ENCODE results near the gene CDH23. TPM values are rescaled to one million over a fixed set of nuclear protein-coding genes. Genes with fewer than 3 reads are reported as not detected.

The CDH23 gene
- total and polyA plus RNA-seq, 2 experiments from 2014 or later, result 0.30 to 1.5 TPM

GRCh38 chr10:71440506-71441035, 43.9 kb downstream of the CDH23 start:
- TF ChIP-seq CTCF (IDR thresholded peaks at IDR 0.05; ENCODE audit: poor library complexity), result no peak
- no peak for TF ChIP-seq EZH2phosphoT487 (IDR thresholded peaks at IDR 0.05; ENCODE audit: low read depth, severe bottlenecking, unreplicated experiment)
- TF ChIP-seq EZH2 (IDR thresholded peaks at IDR 0.05; ENCODE audit: borderline replicate concordance), result no peak
- 79% methylated on average over 9 of the region's 9 CpGs for WGBS (ENCODE audit: low lambda C conversion rate, missing lambda C conversion rate)
- Histone ChIP-seq H3K9me2 (replicated peaks; ENCODE audit: insufficient read depth) (no peaks in the 10 kb centered on the region), H3K4me2 (no peak overlapping the region), H3K4me1 (ENCODE audit: insufficient read depth) (no peaks in the 10 kb centered on the region), H3K4me3 (no peak overlapping the region), H3K9me3 (ENCODE audit: low read depth) (no peaks in the 10 kb centered on the region), H2AFZ (no peak overlapping the region), H3K79me2 (no peaks in the 10 kb centered on the region), H3K27ac (no peak overlapping the region), H3K27me3 (no peaks in the 10 kb centered on the region), H4K20me1 (ENCODE audit: insufficient read depth, poor library complexity, severe bottlenecking) (no peaks in the 10 kb centered on the region), H3K36me3 (replicated peaks; ENCODE audit: insufficient read depth, low read depth) (no peaks in the 10 kb centered on the region)
- no peak for DNase-seq (ENCODE audit: low spot score)

- 98% methylated on average over 3 of the region's 3 CpGs for WGBS (ENCODE audit: low lambda C conversion rate, missing lambda C conversion rate)
- no peaks in the 10 kb centered on the region for H3K36me3 ChIP-seq (replicated peaks; ENCODE audit: insufficient read depth, low read depth)
- H2AFZ ChIP-seq, result no peak overlapping the region
- H3K79me2 ChIP-seq, result no peaks in the 10 kb centered on the region
- H3K4me2 ChIP-seq, result no peak overlapping the region
- no peak overlapping the region for H3K4me3 ChIP-seq
- no peaks in the 10 kb centered on the region for H3K27me3 ChIP-seq
- no peaks in the 10 kb centered on the region for H4K20me1 ChIP-seq (ENCODE audit: insufficient read depth, poor library complexity, severe bottlenecking)
- no peaks in the 10 kb centered on the region for H3K4me1 ChIP-seq (ENCODE audit: insufficient read depth)
- DNase-seq (ENCODE audit: low spot score), result no peak
- TF ChIP-seq CTCF (IDR thresholded peaks at IDR 0.05; ENCODE audit: poor library complexity) (no peak), EZH2phosphoT487 (IDR thresholded peaks at IDR 0.05; ENCODE audit: low read depth, severe bottlenecking, unreplicated experiment) (no peak), EZH2 (IDR thresholded peaks at IDR 0.05; ENCODE audit: borderline replicate concordance) (no peak)
- H3K9me2 ChIP-seq (replicated peaks; ENCODE audit: insufficient read depth), result no peaks in the 10 kb centered on the region
- H3K27ac ChIP-seq, result no peak overlapping the region
- H3K9me3 ChIP-seq (ENCODE audit: low read depth), result no peaks in the 10 kb centered on the region
Observed at GRCh38 chr10:71442000-71442399, 45.3 kb downstream of the CDH23 start.

- Histone ChIP-seq H3K9me3 (ENCODE audit: low read depth) (no peaks in the 10 kb centered on the region), H3K4me3 (no peak overlapping the region), H3K4me2 (no peak overlapping the region), H2AFZ (no peak overlapping the region), H3K27ac (no peak overlapping the region), H3K9me2 (replicated peaks; ENCODE audit: insufficient read depth) (no peaks in the 10 kb centered on the region), H3K79me2 (no peaks in the 10 kb centered on the region), H3K27me3 (no peaks in the 10 kb centered on the region), H4K20me1 (ENCODE audit: insufficient read depth, poor library complexity, severe bottlenecking) (no peaks in the 10 kb centered on the region), H3K36me3 (replicated peaks; ENCODE audit: insufficient read depth, low read depth) (no peaks in the 10 kb centered on the region), H3K4me1 (ENCODE audit: insufficient read depth) (no peaks in the 10 kb centered on the region)
- TF ChIP-seq EZH2 (IDR thresholded peaks at IDR 0.05; ENCODE audit: borderline replicate concordance) (no peak), EZH2phosphoT487 (IDR thresholded peaks at IDR 0.05; ENCODE audit: low read depth, severe bottlenecking, unreplicated experiment) (no peak), CTCF (IDR thresholded peaks at IDR 0.05; ENCODE audit: poor library complexity) (no peak)
- no peak for DNase-seq (ENCODE audit: low spot score)
- 89% methylated on average over 15 of the region's 15 CpGs for WGBS (ENCODE audit: low lambda C conversion rate, missing lambda C conversion rate)
Observed at GRCh38 chr10:71442859-71443570, 46.3 kb downstream of the CDH23 start.
